ENCODE measurements around the gene STX19.
"Not testable (repeated sequence)": the region's sequence is repeated elsewhere in the genome, so short reads cannot be mapped to it uniquely, and the experiment has no call there.

STX19 gene

DNA sequence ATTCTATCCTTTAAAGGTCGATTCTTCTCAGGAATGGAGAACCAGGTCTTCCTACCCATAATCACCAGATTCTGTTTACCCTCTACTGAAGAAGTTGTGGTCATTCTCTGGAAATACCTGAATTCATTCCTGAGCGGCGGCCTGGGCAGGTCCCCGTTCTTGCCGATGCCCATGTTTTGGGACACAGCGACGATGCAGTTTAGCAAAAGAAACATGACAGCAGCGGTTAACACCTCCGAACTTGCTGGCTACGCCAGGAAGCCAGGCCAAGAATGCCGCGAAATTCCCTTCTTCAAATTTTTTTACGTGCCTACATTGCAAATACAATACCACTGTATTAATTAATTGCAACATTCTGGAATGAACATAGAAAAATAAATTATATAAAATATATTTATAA lies 32.9 kb upstream of the STX19 start:
- Histone ChIP-seq H3K9me3 (ENCODE audit: control insufficient read depth, insufficient read depth, low read length) (no peaks in the 10 kb centered on the region), H3K36me3 (ENCODE audit: insufficient read depth, low read length) (no peaks in the 10 kb centered on the region), H3K9ac (ENCODE audit: low read depth, low read length) (no peak overlapping the region), H3K4me1 (ENCODE audit: insufficient read depth, low read length) (no peaks in the 10 kb centered on the region; the same call in 1 of the 2 replicates)

DNA sequence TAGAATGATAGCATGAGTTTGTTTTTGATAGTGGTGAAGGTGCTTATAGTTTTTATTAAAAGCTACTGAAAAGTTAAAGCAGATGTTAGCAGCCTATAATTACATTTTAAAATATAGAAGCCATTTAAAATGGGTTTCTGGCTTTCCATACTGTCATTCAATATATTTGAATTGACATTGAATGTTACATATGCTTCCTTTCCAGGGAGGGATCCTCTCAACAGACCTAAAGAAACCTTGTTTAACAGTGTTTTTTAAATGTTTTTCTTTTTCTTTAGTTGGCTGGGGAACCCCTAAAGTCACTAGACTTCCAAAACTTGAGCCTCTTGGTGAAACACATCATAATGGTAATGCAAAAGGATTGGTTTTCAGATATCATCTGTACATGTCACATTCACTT lies 22.1 kb upstream of the STX19 start:
- H3K4me1 ChIP-seq (ENCODE audit: insufficient read depth, low read length) = no peaks in the 10 kb centered on the region

DNA sequence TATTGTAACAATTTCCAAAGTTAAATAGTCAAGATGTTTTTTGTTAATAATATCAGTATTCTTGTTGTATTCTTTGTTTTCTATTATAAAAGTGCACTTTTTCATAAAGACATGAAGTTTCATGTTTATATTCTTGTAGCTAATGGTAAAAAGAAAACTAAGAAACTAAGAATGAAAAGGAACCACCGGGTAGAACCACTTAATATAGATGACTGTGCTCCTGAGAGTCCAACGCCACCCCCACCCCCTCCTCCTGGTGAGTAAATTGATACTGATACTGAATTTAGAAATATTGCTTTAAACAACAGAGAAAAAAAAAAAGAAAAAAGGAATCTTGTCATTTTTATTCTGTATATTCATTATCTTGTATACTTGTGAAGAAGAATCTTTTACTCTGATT lies 20.9 kb upstream of the STX19 start:
- Histone ChIP-seq H3K9me3 (ENCODE audit: control insufficient read depth, insufficient read depth, low read length) (no peaks in the 10 kb centered on the region), H3K4me1 (ENCODE audit: insufficient read depth, low read length) (no peaks in the 10 kb centered on the region), H3K9ac (ENCODE audit: low read depth, low read length) (no peak overlapping the region), H3K36me3 (ENCODE audit: insufficient read depth, low read length) (no peaks in the 10 kb centered on the region)

More for the DNA sequence above, 22.1 kb upstream of the STX19 start:
- Histone ChIP-seq H3K9me3 (ENCODE audit: control insufficient read depth, insufficient read depth, low read length) (no peaks in the 10 kb centered on the region), H3K36me3 (ENCODE audit: insufficient read depth, low read length) (no peaks in the 10 kb centered on the region), H3K9ac (ENCODE audit: low read depth, low read length) (no peak overlapping the region)

DNA sequence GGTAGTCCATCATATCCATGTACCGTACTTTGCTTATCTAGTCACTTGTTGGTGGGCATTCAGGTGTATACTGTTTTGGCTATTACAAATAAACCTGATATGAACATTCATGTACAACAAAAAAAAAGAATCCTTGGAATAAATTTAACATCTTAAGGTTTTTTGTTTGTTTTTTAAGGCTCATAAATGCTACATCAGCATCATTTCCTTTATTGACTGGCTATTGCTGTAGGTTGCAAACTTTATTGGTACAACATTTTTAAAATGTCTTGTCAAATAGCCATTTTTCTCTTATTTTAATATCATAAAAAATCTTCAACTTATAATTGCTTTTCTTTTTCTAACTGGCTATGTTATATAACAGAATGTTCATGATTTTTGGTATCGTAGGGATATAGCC lies 18.1 kb upstream of the STX19 start:
- H3K9ac ChIP-seq (ENCODE audit: low read depth, low read length) = no peak overlapping the region
- peaks cover 4% of the 10 kb centered on the region; the same call in 1 of the 2 replicates for H3K9me3 ChIP-seq (ENCODE audit: control insufficient read depth, insufficient read depth, low read length)
- no peaks in the 10 kb centered on the region for H3K4me1 ChIP-seq (ENCODE audit: insufficient read depth, low read length)
- no peaks in the 10 kb centered on the region for H3K36me3 ChIP-seq (ENCODE audit: insufficient read depth, low read length)

DNA sequence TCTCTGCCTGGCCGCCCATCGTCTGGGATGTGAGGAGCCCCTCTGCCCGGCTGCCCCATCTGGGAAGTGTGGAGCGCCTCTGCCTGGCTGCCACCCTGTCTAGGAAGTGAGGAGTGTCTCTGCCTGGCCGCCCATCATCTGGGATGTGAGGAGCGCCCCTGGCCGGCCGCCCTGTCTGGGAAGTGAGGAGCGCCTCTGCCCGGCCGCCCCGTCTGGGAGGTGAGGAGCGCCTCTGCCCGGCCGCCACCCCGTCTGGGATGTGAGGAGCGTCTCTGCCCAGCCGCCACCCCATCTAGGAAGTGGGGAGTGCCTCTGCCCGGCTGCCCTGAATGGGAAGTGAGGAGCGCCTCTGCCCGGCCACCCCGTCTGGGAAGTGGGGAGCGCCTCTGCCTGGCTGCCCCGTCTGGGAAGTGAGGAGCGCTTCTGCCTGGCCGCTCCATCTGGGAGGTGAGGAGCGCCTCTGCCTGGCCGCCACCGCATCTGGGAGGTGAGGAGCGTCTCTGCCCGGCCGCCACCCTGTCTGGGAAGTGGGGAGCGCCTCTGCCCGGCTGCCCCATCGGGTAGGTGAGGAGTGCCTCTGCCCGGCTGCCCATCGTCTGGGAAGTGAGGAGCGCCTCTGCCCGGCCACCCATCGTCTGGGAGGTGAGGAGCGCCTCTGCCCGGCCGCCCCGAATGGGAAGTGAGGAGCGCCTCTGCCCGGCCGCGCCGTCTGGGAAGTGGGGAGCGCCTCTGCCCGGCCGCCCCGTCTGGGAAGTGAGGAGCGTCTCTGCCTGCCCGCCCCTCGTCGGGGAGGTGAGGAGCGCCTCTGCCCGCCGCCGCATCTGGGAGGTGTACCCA lies 15.9 kb upstream of the STX19 start:
- not testable (repeated sequence) for H3K9ac ChIP-seq (ENCODE audit: low read depth, low read length); H3K36me3 ChIP-seq (ENCODE audit: insufficient read depth, low read length); H3K9me3 ChIP-seq (ENCODE audit: control insufficient read depth, insufficient read depth, low read length); H3K4me1 ChIP-seq (ENCODE audit: insufficient read depth, low read length)

DNA sequence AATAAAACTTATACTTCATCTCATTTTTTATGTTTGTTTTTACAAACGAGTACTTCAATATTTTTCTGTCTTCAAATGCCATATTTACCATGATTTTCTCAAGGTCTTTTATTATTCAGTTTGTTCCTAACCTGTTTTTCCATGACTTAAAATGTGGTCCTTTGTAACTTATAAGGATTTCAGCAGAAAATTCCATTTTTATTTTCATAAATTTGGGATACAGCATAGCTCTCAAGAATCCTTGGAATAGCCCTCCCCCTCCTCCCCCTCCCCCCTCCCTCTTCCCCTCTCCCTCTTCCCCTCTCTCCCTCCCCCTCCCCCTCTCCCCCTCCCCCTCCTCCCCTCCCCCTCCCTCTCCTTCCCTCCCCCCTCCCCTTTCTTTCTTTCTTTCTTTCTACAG lies 14.9 kb upstream of the STX19 start:
- no peak overlapping the region for H3K9ac ChIP-seq (ENCODE audit: low read depth, low read length)
- H3K9me3 ChIP-seq (ENCODE audit: control insufficient read depth, insufficient read depth, low read length) = peaks cover 4% of the 10 kb centered on the region; the same call in 1 of the 2 replicates
- H3K36me3 ChIP-seq (ENCODE audit: insufficient read depth, low read length) = no peaks in the 10 kb centered on the region
- H3K4me1 ChIP-seq (ENCODE audit: insufficient read depth, low read length) = no peaks in the 10 kb centered on the region

DNA sequence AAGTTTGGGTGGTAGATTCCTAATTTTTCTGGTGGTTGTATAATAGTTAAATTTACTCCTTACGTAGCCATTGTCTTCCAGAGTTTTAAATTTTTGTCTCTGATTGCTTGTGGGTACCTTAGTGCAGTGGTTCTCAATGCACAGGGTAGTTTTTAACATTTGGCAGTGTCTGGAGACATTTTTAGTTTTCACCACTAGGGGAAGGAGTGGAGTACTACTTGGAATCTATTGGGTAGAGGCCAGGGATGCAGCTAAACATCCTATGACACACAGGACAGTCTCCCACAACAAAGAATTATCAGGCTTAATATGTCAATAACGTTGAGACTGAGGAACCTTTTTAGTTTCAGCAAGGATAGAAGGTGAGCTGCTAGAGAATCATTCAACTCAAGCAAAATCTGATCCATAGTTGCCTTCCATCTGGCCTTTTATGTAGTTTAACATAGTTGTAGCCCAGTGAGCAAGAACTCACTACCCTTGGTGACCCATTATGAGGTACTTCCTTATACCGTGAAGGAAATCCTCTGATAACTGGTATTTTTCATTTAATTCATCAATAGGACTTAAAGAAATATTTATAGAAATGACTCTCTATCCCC lies 8.6 kb upstream of the STX19 start:
- H3K9ac ChIP-seq (ENCODE audit: low read depth, low read length) = no peak overlapping the region
- H3K9me3 ChIP-seq (ENCODE audit: control insufficient read depth, insufficient read depth, low read length) = no peaks in the 10 kb centered on the region
- H3K4me1 ChIP-seq (ENCODE audit: insufficient read depth, low read length) = no peaks in the 10 kb centered on the region
- H3K36me3 ChIP-seq (ENCODE audit: insufficient read depth, low read length) = no peaks in the 10 kb centered on the region

DNA sequence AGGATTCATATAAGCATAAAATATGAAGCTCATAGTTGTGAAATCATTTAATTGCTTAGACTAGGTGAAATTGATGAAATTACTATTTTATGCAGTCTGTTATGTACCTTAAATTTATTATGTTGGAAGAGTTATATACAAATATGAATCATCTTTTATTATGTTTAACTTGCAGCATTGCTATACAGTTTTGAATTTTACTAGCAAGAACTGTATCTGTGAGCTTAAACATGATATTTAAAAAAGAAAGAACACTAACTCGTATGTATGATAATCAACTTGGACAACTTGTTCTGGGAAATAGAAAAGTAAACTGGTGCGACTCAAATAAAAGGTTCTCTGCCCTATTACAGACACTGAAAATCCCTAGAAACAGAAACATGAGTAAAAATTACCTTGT lies 1.8 kb downstream of the STX19 start:
- Histone ChIP-seq H3K9me3 (ENCODE audit: control insufficient read depth, insufficient read depth, low read length) (no peaks in the 10 kb centered on the region), H3K9ac (ENCODE audit: low read depth, low read length) (no peak overlapping the region), H3K4me1 (ENCODE audit: insufficient read depth, low read length) (no peaks in the 10 kb centered on the region), H3K36me3 (ENCODE audit: insufficient read depth, low read length) (no peaks in the 10 kb centered on the region)

DNA sequence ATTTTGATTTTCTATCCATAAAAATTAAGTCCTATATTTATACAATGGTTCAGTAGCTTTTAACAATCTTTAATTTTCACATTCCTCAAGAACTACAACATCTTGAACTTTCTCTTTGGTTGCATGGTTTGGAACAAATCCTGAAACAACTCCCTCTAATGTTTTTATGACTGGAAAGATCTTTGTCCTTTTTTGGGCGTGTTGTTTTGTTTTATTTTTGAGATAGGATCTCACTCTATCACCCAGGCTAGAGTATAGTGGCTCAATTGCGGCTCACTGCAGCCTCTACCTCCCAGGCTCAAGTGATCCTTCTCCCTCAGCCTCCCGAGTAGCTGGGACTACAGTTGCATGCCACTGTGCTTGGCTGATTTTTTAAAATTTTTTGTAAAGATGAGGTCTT lies 4.0 kb downstream of the STX19 start:
- no peaks in the 10 kb centered on the region for H3K4me1 ChIP-seq (ENCODE audit: insufficient read depth, low read length)
- H3K9me3 ChIP-seq (ENCODE audit: control insufficient read depth, insufficient read depth, low read length) = no peaks in the 10 kb centered on the region
- H3K36me3 ChIP-seq (ENCODE audit: insufficient read depth, low read length) = no peaks in the 10 kb centered on the region
- no peak overlapping the region for H3K9ac ChIP-seq (ENCODE audit: low read depth, low read length)

DNA sequence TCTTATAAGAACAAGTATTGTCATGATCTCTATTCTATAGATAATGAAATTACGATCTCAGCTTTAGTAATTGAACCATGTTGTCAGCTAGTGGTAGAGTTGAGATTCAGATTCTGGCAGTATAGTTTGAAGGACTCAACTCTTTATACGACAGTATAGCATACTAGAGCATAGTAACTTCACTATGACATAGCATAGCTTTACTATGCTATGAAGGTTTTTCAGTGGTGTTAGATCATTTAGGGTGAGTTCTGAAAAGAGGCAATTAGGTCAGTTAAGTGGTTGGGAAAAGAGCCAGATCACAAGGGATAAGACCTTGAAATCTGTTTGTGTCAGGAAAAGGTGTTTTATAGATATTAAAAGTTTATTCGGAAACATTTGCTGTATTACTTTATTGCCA lies 8.1 kb downstream of the STX19 start:
- no peaks in the 10 kb centered on the region for H3K9me3 ChIP-seq (ENCODE audit: control insufficient read depth, insufficient read depth, low read length)
- no peaks in the 10 kb centered on the region for H3K4me1 ChIP-seq (ENCODE audit: insufficient read depth, low read length)
- no peak overlapping the region for H3K9ac ChIP-seq (ENCODE audit: low read depth, low read length)
- no peaks in the 10 kb centered on the region for H3K36me3 ChIP-seq (ENCODE audit: insufficient read depth, low read length)

DNA sequence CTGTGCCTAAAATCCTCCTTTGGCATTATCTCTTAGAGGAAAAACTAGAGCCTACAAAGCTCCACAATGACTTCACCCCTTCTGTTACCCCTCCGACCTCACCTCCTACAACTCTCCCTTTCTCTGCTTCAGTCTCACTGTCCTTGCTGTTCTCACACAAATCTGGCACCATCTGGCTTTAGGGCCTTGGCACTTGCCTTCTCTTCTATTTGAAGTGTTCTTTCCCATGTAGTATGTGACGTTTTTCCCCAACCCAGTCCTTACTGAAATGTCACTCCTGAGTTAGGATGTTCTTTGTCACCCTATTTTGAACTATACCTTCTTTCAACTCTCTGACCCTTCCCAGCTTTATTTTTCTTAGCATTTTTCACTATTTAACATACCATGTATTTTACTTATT lies 8.7 kb downstream of the STX19 start:
- H3K9ac ChIP-seq (ENCODE audit: low read depth, low read length) = no peak overlapping the region
- no peaks in the 10 kb centered on the region for H3K9me3 ChIP-seq (ENCODE audit: control insufficient read depth, insufficient read depth, low read length)
- no peaks in the 10 kb centered on the region for H3K36me3 ChIP-seq (ENCODE audit: insufficient read depth, low read length)
- no peaks in the 10 kb centered on the region for H3K4me1 ChIP-seq (ENCODE audit: insufficient read depth, low read length)

DNA sequence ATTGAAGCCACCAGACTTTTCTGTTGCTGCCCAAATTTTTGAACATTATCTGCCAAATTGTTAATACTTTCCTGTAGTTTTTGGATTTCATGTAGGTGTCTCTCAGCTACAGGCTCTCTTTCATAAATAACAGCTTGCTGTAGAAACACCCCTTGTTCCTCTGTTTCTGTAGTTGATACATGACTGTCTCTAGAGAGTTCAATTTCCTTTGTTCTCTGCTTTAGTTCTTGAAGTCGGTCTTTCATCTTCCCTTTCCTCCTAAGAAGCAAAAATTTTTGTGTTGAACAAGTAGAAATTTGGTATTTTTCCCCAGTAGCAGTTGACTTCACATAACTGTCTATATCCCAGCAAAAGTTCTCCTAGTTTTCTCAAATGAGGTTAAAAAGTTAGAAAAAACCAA lies 13.4 kb downstream of the STX19 start:
- H3K9me3 ChIP-seq (ENCODE audit: control insufficient read depth, insufficient read depth, low read length) = no peaks in the 10 kb centered on the region
- H3K36me3 ChIP-seq (ENCODE audit: insufficient read depth, low read length) = no peaks in the 10 kb centered on the region
- no peaks in the 10 kb centered on the region for H3K4me1 ChIP-seq (ENCODE audit: insufficient read depth, low read length)

DNA sequence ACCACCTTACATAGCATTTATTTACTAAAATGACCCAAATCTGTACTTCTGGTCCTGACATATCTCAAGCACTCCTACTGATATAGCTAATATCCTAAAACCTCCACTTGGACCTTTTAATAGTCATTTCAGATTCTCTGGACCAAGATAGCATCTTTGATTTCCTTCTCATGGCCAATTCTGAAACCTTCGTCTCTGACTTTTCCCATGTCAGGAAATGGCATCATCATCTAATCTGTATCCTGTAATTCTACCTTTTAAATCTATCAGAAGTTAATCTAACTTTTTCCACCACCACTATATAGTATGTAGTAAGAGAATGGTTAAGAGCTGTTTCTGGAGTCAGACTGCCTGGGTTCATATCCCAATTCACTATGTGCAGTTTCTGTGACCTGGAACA lies 16.2 kb downstream of the STX19 start:
- H3K9me3 ChIP-seq (ENCODE audit: control insufficient read depth, insufficient read depth, low read length) = no peaks in the 10 kb centered on the region
- no peak overlapping the region for H3K9ac ChIP-seq (ENCODE audit: low read depth, low read length)
- peaks cover 3% of the 10 kb centered on the region; the same call in 1 of the 2 replicates for H3K36me3 ChIP-seq (ENCODE audit: insufficient read depth, low read length)
- H3K4me1 ChIP-seq (ENCODE audit: insufficient read depth, low read length) = no peaks in the 10 kb centered on the region

More for the DNA sequence above, 13.4 kb downstream of the STX19 start:
- no peak overlapping the region for H3K9ac ChIP-seq (ENCODE audit: low read depth, low read length)

DNA sequence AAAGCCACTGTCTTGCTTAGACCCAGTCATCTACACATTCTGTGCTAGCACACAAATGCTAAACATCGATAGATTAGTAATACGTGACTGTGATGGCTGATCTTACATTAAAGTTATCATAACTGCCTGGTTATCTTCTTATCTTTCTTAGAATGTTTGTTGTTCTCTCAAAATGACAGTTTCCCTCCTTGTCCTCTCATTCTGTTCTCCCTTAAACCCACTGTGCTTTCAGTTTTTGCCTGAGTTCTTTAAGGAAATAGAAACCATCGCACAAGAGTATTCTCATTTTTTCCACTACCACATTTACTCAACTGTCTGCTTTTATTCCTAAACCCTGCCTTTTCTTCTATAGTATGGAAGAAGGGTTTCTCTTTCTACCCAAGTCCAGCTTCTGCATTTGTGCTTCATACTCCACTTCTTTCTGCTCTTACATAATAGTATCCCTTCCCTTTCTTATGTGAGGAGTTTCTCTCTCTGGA lies 17.1 kb downstream of the STX19 start:
- no peaks in the 10 kb centered on the region for H3K9me3 ChIP-seq (ENCODE audit: control insufficient read depth, insufficient read depth, low read length)
- no peaks in the 10 kb centered on the region for H3K4me1 ChIP-seq (ENCODE audit: insufficient read depth, low read length)
- no peak overlapping the region for H3K9ac ChIP-seq (ENCODE audit: low read depth, low read length)
- peaks cover 4% of the 10 kb centered on the region; the same call in 1 of the 2 replicates for H3K36me3 ChIP-seq (ENCODE audit: insufficient read depth, low read length)

DNA sequence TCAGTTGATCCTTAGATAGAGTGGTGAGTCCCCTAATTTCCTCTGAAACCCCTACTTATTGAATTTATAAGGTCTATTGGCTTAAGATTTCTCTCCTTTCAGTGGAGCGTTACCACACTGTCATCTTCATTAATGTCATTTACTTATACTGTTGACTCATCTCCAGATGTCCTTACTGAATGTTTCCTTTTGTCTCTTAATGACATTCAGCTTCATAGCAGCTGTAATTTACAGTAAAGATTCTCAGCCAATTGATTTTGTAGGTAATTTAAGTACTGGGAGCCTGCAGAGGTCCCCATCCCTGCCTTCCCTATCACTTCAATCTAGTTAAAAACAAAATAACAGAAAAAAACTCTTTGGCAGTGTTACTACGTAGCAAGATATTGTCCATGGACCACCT lies 18.8 kb downstream of the STX19 start:
- no peaks in the 10 kb centered on the region for H3K9me3 ChIP-seq (ENCODE audit: control insufficient read depth, insufficient read depth, low read length)
- H3K4me1 ChIP-seq (ENCODE audit: insufficient read depth, low read length) = no peaks in the 10 kb centered on the region
- peaks cover 4% of the 10 kb centered on the region; the same call in 1 of the 2 replicates for H3K36me3 ChIP-seq (ENCODE audit: insufficient read depth, low read length)
- no peak overlapping the region for H3K9ac ChIP-seq (ENCODE audit: low read depth, low read length)

Data from ES-I3 (cell line).